K562 (cell line): ENCODE measurements around the gene CFD. TPM values are rescaled to one million over a fixed set of nuclear protein-coding genes. Genes with fewer than 3 reads are reported as not detected.
A peak's percentile ranks its signal among the peaks of the same experiment; 100 is the strongest.
"Not testable (repeated sequence)": the region's sequence is repeated elsewhere in the genome, so short reads cannot be mapped to it uniquely, and the experiment has no call there.

ENCODE experiments used
- ATAC-seq: fragments of 200-7000 bp; cut with Tn5 transposase; 3 replicates; pipeline ENCODE4 v1.9.1; 2020; ENCODE audit warnings: moderate library complexity
- BruUV-seq: library from RNA; stranded (reverse); fragments of 400-500 nt; replicated peaks from 2 replicates; lab custom pipeline; 2021; lab: Mats Ljungman, UMichigan
- CTCF ChIA-PET: fragments of 300-600 bp; formaldehyde crosslinking; extraction: SDS; loops from one replicate; lab custom pipeline; 2021; ENCODE audit warnings: low intra/inter-chr PET ratio; lab: Yijun Ruan, JAX
- POLR2A ChIA-PET: fragments of 300-600, 350-650 bp; sonication (Branson Sonifier 250); formaldehyde crosslinking; extraction: SDS; loops from one replicate; lab custom pipeline; 2021; ENCODE audit warnings: antibody characterized with exemption, inconsistent platforms; lab: Yijun Ruan, JAX
- DNase-seq, 4 experiments: peaks; one replicate each; pipeline versions ENCODE4 v3.0.0 to v3.0.0-alpha.2; 2011 to 2018; ENCODE audit warnings: low spot score in 3 of 4, mixed read lengths in 3 of 4; ENCODE audit errors: extremely low read depth in 1 of 4
- FAIRE-seq: peaks from 2 replicates; lab custom pipeline; 2011; peaks lifted over from hg19 to GRCh38; lab: Jason Lieb, UNC
- H2AFZ ChIP-seq: 2 replicates; pipeline ENCODE4 v1.6.0; 2011; ENCODE audit warnings: low read depth, low read length, control low read depth, inconsistent platforms
- H3K27ac ChIP-seq: fragments of 200-600 bp; 3 replicates; pipeline ENCODE4 v1.8.0; 2011; ENCODE audit warnings: low read depth, mild to moderate bottlenecking, control low read depth, inconsistent platforms, low read length, moderate library complexity, mixed read lengths; ENCODE audit errors: extremely low read depth
- H3K27me3 ChIP-seq, 2 experiments: fragments of 300-600 bp in 1 of 2; 2 replicates in 1 of 2; 3 replicates in 1 of 2; pipeline versions ENCODE4 v1.6.0 to v1.8.0; 2011; ENCODE audit warnings: inconsistent platforms in 2 of 2, low read length in 2 of 2, mild to moderate bottlenecking in 1 of 2, mixed read lengths in 1 of 2, moderate library complexity in 1 of 2; ENCODE audit not compliant: control insufficient read depth in 2 of 2, insufficient read depth in 2 of 2
- H3K36me3 ChIP-seq: fragments of 300-600 bp; 3 replicates; pipeline ENCODE4 v1.8.0; 2011; ENCODE audit warnings: mild to moderate bottlenecking, low read length, inconsistent platforms; ENCODE audit not compliant: control insufficient read depth, insufficient read depth
- H3K4me1 ChIP-seq, 2 experiments: fragments of 200-600 bp in 1 of 2; replicated peaks in 1 of 2; 2 replicates in 1 of 2; 3 replicates in 1 of 2; pipeline versions ENCODE4 v1.5.1 to v1.8.0; 2011; ENCODE audit warnings: inconsistent platforms in 2 of 2, low read length in 2 of 2, mild to moderate bottlenecking in 1 of 2, mixed read lengths in 1 of 2, moderate library complexity in 1 of 2; ENCODE audit not compliant: control insufficient read depth in 2 of 2, insufficient read depth in 2 of 2
- H3K4me2 ChIP-seq: 2 replicates; pipeline ENCODE4 v1.6.1; 2011; ENCODE audit warnings: low read length, control low read depth, inconsistent platforms, mixed read lengths; ENCODE audit not compliant: insufficient read depth
- H3K4me3 ChIP-seq: fragments of 200-600 bp; sonication (generic), shearing (Covaris generic); 2 replicates; pipeline ENCODE4 v1.5.1; 2016; ENCODE audit warnings: control low read depth, inconsistent platforms
- H3K79me2 ChIP-seq: fragments of 200-600 bp; 3 replicates; pipeline ENCODE4 v1.8.0; 2011; ENCODE audit warnings: low read length, inconsistent platforms; ENCODE audit not compliant: control insufficient read depth, insufficient read depth
- H3K9ac ChIP-seq, 2 experiments: 2 replicates each; pipeline versions ENCODE4 v1.6.0 to v1.6.1; 2011; ENCODE audit warnings: low read depth in 2 of 2, low read length in 2 of 2, control low read depth in 1 of 2, inconsistent platforms in 1 of 2, mild to moderate bottlenecking in 1 of 2, mixed read lengths in 1 of 2; ENCODE audit not compliant: insufficient read depth in 1 of 2
- H3K9me1 ChIP-seq: one replicate; pipeline ENCODE4 v1.6.0; 2011; ENCODE audit warnings: inconsistent platforms, mild to moderate bottlenecking, low read length, moderate library complexity; ENCODE audit not compliant: control insufficient read depth, insufficient read depth
- H3K9me3 ChIP-seq: replicated peaks from 2 replicates; pipeline ENCODE4 v1.5.1; 2011; ENCODE audit warnings: low read depth, low read length, inconsistent platforms; ENCODE audit not compliant: control insufficient read depth, insufficient read depth
- H4K20me1 ChIP-seq: replicated peaks from 2 replicates; pipeline ENCODE4 v1.6.1; 2011; ENCODE audit warnings: low read length, inconsistent platforms, mixed read lengths; ENCODE audit not compliant: control insufficient read depth, insufficient read depth
- BACH1 ChIP-seq: fragments of 200-800 bp; sonication (Bioruptor generic); IDR thresholded peaks from 2 replicates; pipeline ENCODE4 v1.6.1; 2016; ENCODE audit warnings: missing genetic modification characterization, missing compliant biosample characterization
- BCOR ChIP-seq: fragments of 450-650 bp; IDR thresholded peaks from 2 replicates; pipeline ENCODE4 v1.6.1; 2016
- BRD4 ChIP-seq: fragments of 200-600 bp; sonication (generic); IDR thresholded peaks from 2 replicates; pipeline ENCODE4 v1.6.1; 2017; ENCODE audit warnings: inconsistent platforms
- CREB1 ChIP-seq, 2 experiments: sonication (generic) in 1 of 2; formaldehyde crosslinking in 1 of 2; IDR thresholded peaks; 2 replicates each; pipeline versions ENCODE4 v1.6.1 to v1.8.0; 2012 to 2022; ENCODE audit warnings: inconsistent platforms in 1 of 2, mild to moderate bottlenecking in 1 of 2, missing genetic modification reagents in 1 of 2, moderate library complexity in 1 of 2
- RBM25 ChIP-seq: fragments of 200-400 bp; formaldehyde crosslinking; IDR thresholded peaks from 2 replicates; pipeline ENCODE4 v1.6.1; 2018; ENCODE audit warnings: low read length, low read depth, moderate library complexity; ENCODE audit not compliant: severe bottlenecking
- RUNX1 ChIP-seq: sonication (generic); IDR thresholded peaks from 2 replicates; pipeline ENCODE4 v1.6.1; 2016; ENCODE audit warnings: antibody characterized with exemption, low read depth
- SMAD1 ChIP-seq: fragments of 150-350 bp; IDR thresholded peaks from 2 replicates; pipeline ENCODE4 v1.6.1; 2014; ENCODE audit warnings: low read length, low read depth; ENCODE audit not compliant: partially characterized antibody
- TCF7 ChIP-seq: sonication (generic); IDR thresholded peaks from 2 replicates; pipeline ENCODE4 v1.6.1; 2016; ENCODE audit warnings: antibody characterized with exemption, borderline replicate concordance
- ZNF121 ChIP-seq: sonication (generic); formaldehyde crosslinking; conservative IDR thresholded peaks from 2 replicates; pipeline ENCODE4 v1.8.0; 2022; ENCODE audit warnings: missing genetic modification reagents
- WGBS: fragments of 100-300 bp; shearing (Covaris generic); methylation state at CpG from one replicate; pipeline ENCODE4 v1.1.6; 2016; ENCODE audit warnings: low coverage, mixed read lengths; ENCODE audit not compliant: insufficient coverage; ENCODE audit errors: missing lambda C conversion rate; 5-methylcytosine and 5-hydroxymethylcytosine counted together
- in situ Hi-C: fragments of 300-500 bp; cut with MboI; formaldehyde crosslinking; loops from 4 replicates; pipeline ENCODE4 v1.15.0; 2018; ENCODE audit warnings: inconsistent platforms, mixed read lengths
- intact Hi-C: fragments of 100-400 bp; cut with micrococcal nuclease; formaldehyde crosslinking; loops from 2 replicates; pipeline ENCODE4 v1.14.2; 2022
- polyA plus RNA-seq, 8 experiments: library from polyadenylated mRNA; depleted of rRNA in 4 of 8; stranded (reverse) in 5 of 8; unstranded in 3 of 8; fragments of >200 nt; fragmentation: Nextera tagmentation in 2 of 8; fragmentation: Illumina TruSeq in 1 of 8; extraction: Ambion mirVana in 2 of 8; extraction: Trizol in 1 of 8; gene quantifications; 2 replicates each; pipeline versions ENCODE4 v1.2.1 to v1.2.3, GENCODE V29; 2011 to 2014; ENCODE audit warnings: inconsistent platforms in 1 of 8, missing spikeins in 1 of 8
- total RNA-seq, 7 experiments: library from RNA; depleted of rRNA in 6 of 7; stranded (reverse); fragments of >200 nt in 6 of 7; fragmentation: Illumina TruSeq in 2 of 7; extraction: Trizol in 2 of 7; gene quantifications; 2 replicates each; pipeline versions ENCODE4 v1.2.1 to v1.2.3, GENCODE V29; 2011 to 2021; ENCODE audit warnings: low replicate concordance in 1 of 7
- TF ChIP-seq, protein P1 (sequence below): fragments of 450-650 bp; IDR thresholded peaks from 2 replicates; pipeline ENCODE4 v1.6.1; 2016; ENCODE audit warnings: low read depth, mild to moderate bottlenecking, moderate library complexity
- TF ChIP-seq, protein P2 (sequence below): fragments of 250-450 bp; sonication (Bioruptor Pico); IDR thresholded peaks from 2 replicates; pipeline ENCODE4 v1.8.0; 2021; ENCODE audit warnings: borderline replicate concordance, mild to moderate bottlenecking, moderate library complexity; ENCODE audit not compliant: poor library complexity, severe bottlenecking

Gene CFD
- total and polyA plus RNA-seq, 9 of the 15 experiments (the other 6 are each of a cell fraction or from before 2014, with no cell fraction given): 0.52 to 59.4 (median 7.6) TPM

DNA sequence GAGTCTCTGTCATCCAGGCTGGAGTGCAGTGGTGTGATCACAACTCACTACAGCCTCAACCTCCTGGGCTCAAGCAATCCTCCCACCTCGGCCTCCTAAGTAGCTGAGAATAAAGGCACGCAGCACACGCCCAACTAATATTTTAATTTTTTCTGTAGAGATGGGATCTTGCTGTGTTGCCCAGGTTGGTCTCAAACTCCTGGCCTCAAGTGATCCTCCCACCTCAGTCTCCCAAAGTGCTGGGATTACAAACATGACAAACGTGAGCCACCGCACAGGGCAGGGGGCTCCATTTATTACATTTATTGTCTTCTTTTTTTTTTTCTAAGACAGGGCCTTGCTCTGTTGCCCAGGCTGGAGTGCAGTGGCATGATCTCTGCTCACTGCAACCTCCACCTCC lies 39.3 kb upstream of the CFD start:
- in situ Hi-C loops, H3K36me3 ChIP-seq, H3K27ac ChIP-seq, DNase-seq, H3K4me3 ChIP-seq, FAIRE-seq, ATAC-seq, H3K4me2 ChIP-seq, intact Hi-C loops, H2AFZ ChIP-seq, CTCF ChIA-PET, H3K27me3 ChIP-seq, H4K20me1 ChIP-seq, H3K9me3 ChIP-seq, H3K9me1 ChIP-seq: not testable (repeated sequence)
- POLR2A ChIA-PET: interaction anchor here (0.7 to 1.2 kb wide), 4 partner anchors 10 to 21 kb away, joined by 3 to 4 read pairs (median 4); no protein-coding TSS in a partner anchor
- Histone ChIP-seq H3K79me2 (peaks cover 22% of the 10 kb centered on the region; the same call in 2 of the 3 replicates), H3K9ac (peak overlapping the region in 1 of 2 experiments; percentile 26; a peak in 1 of 4 replicates), H3K4me1 (peaks cover 15 to 68% of the 10 kb centered on the region in 2 experiments)
- TF ChIP-seq BCOR (peak; percentile 59), RBM25 (peak; percentile 22), ZNF121 (peak; percentile 85)
- BruUV-seq: TSS peak; percentile 37
- WGBS: 75% methylated on average over 4 of the region's 5 CpGs

DNA sequence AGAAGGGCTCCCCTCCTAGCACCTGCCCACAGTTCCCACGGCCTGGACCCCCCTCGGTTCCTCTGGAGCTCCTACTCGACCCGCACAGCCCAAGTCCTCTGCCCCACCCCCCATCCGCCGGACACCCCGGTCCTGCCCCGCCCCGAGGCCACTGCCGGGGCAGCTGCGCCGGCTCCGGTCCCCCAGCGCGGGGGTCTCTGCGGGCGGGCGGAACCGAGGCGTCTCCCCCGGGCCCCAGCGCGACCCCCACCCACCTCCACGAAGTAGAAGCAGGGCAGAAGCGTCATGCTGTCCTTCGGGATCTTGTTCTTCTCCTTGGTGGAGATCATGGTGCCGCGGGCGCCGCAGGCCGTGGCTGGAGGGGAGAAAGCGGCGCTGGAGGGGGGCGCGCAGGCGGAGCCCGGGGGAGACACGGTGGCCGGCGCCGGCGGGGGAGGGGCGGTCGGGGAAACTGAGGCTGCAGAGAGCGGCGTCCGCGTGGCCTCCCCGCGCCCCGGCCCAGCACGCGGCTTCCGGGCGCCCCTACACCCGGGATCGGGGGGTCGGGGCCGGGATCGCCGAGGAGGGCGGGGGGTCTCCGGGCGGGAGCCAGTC lies 38.1 kb upstream of the CFD start:
- H3K9me3 ChIP-seq: no peaks in the 10 kb centered on the region
- intact Hi-C loops: no loop called here
- peak overlapping the region; percentile 62 to 93 for H3K9ac ChIP-seq
- no peak for FAIRE-seq
- no peaks in the 10 kb centered on the region for H3K27me3 ChIP-seq
- no peaks in the 10 kb centered on the region for H3K36me3 ChIP-seq
- H4K20me1 ChIP-seq: no peaks in the 10 kb centered on the region
- CTCF ChIA-PET: no interaction called here
- no peaks in the 10 kb centered on the region for H3K9me1 ChIP-seq
- BruUV-seq: no TSS peak
- POLR2A ChIA-PET: interaction anchor here (1.0 kb wide), 2 partner anchors 14 to 23 kb away, joined by 3 to 4 read pairs; no protein-coding TSS in a partner anchor
- peak; percentile 65 to 85 (median 84) for DNase-seq
- peak overlapping the region; percentile 83 for H3K27ac ChIP-seq
- WGBS: under 1% methylated on average over 22 of the region's 64 CpGs
- in situ Hi-C loops: no loop called here
- H3K79me2 ChIP-seq: peaks cover 22% of the 10 kb centered on the region; the same call in 2 of the 3 replicates
- H3K4me2 ChIP-seq: peak overlapping the region; percentile 71; the same call in 1 of the 2 replicates
- H3K4me1 ChIP-seq: peaks cover 15 to 67% of the 10 kb centered on the region in 2 experiments
- peak overlapping the region; percentile 85 for H3K4me3 ChIP-seq
- ATAC-seq: peak; percentile 75
- peak overlapping the region; percentile 51 for H2AFZ ChIP-seq
- no peak for TF ChIP-seq TCF7
- TF ChIP-seq, protein P1, sequence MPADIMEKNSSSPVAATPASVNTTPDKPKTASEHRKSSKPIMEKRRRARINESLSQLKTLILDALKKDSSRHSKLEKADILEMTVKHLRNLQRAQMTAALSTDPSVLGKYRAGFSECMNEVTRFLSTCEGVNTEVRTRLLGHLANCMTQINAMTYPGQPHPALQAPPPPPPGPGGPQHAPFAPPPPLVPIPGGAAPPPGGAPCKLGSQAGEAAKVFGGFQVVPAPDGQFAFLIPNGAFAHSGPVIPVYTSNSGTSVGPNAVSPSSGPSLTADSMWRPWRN: no peak
- TF ChIP-seq RUNX1: no peak
- TF ChIP-seq, protein P2, sequence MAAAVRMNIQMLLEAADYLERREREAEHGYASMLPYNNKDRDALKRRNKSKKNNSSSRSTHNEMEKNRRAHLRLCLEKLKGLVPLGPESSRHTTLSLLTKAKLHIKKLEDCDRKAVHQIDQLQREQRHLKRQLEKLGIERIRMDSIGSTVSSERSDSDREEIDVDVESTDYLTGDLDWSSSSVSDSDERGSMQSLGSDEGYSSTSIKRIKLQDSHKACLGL (CRISPR knock-in tag): no peak
- TF ChIP-seq CREB1 (IDR thresholded peaks at IDR 0.05): no peak
- no peak for TF ChIP-seq CREB1 (CRISPR knock-in tag; IDR thresholded peaks at IDR 0.05)
- no peak for TF ChIP-seq SMAD1
- peak; percentile 52; the same call in 1 of the 2 replicates for TF ChIP-seq BRD4
- TF ChIP-seq BACH1: no peak
